ENCODE measurements around the gene PIP4P1.
"Not testable (repeated sequence)": the region's sequence is repeated elsewhere in the genome, so short reads cannot be mapped to it uniquely, and the experiment has no call there.

PIP4P1 gene

DNA sequence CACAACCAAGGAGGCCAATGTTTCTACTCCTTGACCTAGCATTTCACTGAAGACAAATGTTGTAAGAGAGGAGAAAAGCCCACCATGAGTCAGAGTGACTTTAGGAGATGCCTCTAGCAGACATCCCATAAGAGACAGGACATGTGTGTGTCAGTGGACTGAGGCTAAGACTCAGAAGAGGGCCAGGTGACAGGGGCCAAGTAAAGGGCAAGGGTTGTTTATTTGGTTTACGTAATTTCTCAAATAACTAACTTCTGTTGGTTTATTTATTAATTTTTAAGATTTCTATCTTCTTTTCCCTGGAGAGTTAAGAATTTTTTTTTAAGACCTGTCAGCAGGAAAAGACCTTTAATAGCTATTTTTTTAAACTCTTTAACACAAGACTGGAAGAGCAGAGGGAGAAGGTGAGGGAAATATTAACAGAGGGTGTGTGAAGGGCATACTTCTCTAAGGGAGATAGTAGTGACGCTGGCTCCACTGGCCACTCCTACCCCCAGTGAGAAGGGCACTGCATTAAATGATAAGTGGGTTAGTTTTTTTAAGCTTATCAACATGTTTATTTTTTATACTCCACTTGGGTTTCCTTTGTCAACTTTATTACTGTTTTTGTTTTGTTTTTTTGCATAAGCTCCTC is 11.4 kb upstream of the PIP4P1 start:
- DNase-seq: no peak

DNA sequence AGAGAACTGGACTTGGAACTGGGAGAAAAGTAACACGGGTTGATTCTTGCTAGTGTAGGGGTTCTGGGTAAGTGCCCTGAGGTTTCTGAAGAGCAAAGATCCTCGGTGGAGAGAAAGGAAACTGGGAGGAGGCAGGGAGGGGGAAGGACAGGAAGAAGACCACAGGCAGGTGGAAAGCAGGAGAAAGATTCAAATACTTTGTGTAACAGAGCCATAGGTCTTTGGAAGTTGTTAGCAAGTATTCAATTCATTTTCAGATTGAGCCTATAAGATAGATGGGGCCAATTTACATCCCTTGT is 9.3 kb upstream of the PIP4P1 start:
- no peak for DNase-seq

DNA sequence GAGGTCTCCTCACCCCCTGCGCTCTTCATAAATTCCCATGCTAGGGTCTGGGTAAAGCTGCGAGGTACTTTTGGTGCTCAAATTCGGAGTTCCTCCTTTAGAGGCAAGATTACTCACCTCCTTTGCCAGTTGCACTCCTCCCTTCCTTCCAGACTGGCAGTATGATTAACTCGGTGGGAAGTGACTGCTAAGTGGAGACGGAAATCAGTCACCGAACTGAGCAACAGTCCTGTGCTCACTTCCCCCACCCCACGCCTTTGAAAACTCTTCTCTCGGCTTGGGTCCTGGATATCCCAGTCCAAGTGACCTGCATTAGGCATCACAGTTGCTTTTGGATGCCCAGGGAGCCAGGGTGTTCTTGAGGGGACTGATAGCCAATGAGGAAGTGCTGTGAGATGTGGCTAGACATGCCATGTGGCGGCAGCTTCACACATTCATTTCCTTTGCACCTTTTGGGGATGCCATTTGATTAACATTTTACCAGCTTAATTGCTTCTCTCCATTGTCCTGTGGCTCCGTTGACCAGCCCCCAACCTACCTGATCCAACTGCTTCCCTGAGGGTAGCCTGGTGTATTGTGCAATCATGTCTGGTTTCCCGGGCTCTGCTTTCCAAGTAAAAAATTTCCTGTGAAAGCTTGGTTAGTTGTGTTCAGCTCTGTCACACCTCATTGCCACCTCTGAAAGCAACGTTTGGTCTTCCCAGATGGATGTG is 8.8 kb upstream of the PIP4P1 start:
- DNase-seq: peak; percentile 43

DNA sequence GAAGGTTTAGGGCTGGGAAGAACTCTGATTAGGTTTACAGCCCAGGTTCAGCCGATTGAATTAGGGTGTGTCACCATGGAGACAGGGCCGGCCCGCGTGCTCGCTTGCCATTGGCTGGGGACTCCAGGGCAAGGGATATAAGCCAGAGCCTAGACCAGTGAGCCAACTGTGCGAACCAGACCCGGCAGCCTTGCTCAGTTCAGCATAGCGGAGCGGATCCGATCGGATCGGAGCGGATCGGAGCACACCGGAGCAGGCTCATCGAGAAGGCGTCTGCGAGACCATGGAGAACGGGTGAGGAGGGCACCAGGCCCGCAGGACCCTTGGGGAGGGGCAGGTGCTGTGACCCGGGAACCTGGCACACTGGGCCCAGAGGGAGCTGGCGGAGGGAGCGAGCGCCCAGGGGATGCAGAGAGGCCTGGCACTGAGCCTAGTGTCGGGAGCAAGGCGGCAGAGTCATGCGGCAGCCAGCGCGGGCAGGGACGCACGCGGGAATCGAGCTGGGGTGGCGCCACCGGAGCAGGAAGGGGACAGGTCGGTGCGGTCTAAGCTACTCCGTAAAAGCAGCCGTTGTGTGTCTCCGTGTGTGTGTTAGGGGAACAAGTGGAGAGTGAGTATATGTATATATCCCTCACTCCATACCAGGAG is 8.1 kb upstream of the PIP4P1 start, which contains the start of gene PNP:
TSS of gene PNP (plus strand) at position 165 of the 648 bp plus-strand sequence. CDS start at position 284, 119 bp downstream.
- peak; percentile 87 for DNase-seq

DNA sequence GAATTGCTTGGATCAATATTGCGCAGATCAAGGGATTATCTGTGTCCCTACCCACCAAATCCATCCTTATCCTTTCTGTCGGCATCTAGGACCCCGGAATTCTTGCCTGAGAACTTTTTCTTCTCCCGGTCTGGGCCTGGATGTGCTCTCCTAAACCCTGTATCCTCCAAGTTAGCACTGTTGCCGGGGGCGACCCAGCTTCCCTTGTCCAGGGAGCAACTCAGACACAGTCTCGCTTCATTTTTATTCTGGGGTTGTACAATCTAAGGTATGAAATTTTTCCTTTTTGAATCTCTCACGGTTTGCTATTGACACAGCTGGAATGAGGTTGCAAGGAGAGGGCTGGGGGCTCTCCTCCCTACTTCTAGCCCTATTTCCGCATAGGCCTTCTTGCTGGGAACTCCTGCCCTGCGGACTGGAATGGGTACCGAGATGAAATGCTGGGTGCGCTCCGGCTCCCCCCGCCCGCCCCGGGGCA is 7.6 kb upstream of the PIP4P1 start:
- DNase-seq: no peak

DNA sequence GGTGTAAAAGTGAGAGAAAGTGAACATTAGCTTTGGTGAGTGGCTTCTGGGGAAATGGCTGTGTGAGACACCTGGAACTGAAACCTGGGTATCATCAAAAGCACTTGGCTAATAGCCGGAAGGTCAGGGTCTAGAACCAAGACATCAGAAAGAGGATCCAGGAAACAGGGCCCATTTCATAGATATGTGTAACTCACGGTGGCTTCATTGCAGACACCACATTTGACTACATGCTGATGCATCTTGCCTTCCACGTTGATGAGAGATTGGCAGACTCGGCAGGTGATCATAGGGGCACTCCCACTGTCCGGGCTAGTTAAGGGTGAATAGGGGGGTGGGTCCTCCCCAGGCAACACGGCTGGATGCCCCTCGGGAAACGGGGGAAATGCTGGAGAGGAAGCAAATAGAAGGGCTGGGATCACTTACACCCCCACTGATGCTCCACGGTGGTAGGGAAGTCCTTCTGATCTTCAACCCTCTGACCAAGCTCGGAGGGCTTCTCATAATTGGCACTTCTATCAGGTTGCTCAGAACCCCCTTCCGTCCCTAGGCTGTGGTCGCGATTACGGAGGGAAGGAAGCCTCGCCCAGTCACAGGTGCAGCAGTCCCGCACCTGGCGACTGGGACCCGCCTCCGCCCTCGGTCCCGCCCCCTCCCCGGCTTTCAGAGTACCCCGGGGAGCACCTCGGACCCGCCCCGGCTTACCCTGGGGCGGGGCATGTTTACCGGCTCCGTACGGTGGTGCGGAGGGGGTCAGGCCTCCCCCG is 593 bp downstream of the PIP4P1 start:
- peak; percentile 54 for DNase-seq

DNA sequence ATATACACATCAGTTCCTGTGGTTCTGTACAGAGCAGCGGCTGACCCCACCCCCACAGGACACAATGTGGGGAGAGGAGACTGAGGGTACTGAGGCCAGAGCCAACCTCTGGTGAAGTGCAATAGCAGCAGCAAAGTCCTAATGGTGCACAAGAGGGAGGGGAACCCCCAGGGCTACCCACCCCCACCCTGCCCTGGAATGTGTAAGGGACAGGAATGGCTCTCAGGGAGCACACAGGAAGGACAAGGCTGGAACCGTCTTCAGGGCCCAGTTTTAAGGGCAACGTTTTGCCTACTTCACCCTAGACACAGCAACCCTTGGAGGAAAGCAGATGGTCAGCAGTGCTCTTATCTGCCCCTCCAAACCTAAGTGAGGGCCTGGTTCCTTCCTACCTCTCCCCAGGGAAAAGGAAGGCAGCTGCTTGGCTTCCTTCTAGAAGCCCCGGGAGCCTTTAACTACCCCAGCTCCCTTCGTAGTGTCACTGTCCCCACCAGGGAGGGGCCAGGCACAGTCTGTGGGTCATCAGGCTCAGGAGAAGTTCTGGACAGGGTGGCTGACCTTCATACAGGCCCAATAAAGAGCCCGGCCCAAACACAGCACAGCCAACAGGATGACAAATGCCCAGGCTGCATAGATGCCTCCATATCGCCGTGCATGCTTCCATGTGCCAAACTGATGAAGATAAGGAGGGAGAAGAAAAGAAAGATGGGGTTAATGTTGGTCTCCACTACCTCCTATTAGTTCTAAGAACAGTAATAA is 3.0 kb downstream of the PIP4P1 start:
- DNase-seq: no peak

DNA sequence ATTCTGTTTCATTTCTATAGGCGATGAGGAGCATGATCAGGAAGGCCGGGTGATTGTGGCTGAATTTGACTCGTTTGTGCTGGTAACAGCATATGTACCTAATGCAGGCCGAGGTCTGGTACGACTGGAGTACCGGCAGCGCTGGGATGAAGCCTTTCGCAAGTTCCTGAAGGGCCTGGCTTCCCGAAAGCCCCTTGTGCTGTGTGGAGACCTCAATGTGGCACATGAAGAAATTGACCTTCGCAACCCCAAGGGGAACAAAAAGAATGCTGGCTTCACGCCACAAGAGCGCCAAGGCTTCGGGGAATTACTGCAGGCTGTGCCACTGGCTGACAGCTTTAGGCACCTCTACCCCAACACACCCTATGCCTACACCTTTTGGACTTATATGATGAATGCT is 4.3 kb downstream of the PIP4P1 start:
- DNase-seq: no peak

DNA sequence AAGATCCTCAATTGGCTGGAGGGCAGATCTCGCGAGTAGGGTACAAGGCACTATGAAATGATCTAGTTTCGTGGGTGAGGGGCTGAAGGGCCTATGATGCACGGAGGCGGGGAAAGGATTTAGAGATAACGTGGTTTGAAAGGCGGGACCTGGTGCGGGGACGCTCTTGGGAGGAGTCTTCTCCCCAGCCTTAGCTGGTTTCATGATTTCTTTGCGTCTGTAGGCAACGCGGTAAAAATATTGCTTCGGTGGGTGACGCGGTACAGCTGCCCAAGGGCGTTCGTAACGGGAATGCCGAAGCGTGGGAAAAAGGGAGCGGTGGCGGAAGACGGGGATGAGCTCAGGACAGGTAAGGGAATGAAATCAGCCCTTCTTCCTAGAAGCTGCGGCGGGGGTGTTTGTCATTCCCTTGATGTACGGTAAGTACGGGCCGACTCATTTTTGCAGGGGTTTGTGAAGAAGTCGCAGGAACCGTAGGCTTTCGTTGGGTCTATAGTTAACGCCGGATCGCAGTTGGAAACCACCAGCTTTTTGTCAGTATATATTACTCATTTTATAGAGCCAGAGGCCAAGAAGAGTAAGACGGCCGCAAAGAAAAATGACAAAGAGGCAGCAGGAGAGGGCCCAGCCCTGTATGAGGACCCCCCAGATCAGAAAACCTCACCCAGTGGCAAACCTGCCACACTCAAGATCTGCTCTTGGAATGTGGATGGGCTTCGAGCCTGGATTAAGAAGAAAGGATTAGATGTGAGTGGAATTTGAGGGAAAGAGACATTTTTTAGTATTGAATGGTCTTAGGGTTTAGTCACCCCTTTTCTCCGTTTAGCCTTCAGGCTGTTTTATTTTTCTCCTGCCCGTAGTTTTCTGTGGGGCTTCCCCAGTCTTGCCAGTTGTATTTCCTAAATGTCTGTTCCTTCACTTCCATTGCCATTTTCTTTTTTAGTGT is 5.6 kb downstream of the PIP4P1 start:
- DNase-seq: no peak

DNA sequence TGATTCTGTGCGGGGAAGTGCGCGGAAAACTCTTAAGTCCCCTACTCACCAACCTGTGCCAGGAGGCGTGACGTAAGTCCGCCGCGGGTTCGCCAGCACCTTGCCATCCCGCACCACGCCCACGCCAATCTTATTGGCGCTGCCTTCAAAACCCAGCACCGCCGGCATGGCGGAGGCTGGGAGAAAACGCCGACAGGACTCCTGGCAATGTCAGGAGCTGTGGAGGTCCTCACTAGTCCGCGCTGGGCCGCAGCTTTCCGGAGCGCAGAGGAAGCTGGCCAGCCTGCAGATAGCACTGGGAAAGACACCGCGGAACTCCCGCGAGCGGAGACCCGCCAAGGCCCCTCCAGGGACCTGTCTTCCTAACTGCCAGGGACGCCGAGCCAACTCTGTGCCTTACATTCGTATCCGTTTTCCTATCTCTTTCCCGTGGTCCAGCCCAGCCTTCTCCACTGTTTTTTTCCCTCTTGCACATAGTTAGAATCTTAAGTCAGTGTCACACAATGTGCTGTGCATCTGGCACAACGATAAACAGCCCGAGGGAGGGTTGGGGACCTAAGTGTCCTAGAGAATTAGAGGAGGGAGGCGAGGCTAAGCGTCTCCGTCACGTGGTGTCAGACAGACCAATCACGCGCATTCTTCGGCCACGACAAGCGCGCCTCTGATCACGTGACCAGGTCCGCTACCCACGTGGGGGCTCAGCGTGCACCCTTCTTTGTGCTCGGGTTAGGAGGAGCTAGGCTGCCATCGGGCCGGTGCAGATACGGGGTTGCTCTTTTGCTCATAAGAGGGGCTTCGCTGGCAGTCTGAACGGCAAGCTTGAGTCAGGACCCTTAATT is 6.5 kb downstream of the PIP4P1 start, which contains the start of the genes APEX1 and OSGEP:
TSS of gene APEX1 (plus strand) at position 711 of the 839 bp plus-strand sequence. CDS start 420 bp downstream, outside the sequence.
TSS of gene OSGEP (minus strand) at position 297 of the 839 bp plus-strand sequence. CDS start at position 168, 129 bp downstream.
- peak; percentile 95 for DNase-seq

DNA sequence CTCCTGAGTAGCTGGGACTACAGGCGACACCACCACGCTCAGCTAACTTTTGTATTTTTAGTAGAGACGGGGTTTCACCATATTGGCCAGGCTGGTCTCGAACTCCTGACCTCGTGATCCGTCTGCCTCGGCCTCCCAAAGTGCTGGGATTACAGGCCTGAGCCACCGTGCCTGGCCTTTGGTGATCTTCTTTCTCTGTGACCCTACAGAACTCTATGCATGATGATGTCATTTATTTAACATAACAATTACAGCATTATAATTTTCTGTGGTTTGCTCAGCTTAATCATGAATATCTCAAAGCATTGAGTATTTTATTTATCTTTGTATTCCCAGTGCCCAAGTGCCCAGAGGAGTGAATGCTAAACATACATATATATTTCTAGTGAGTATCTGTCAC is 8.4 kb downstream of the PIP4P1 start:
- DNase-seq: not testable (repeated sequence)

DNA sequence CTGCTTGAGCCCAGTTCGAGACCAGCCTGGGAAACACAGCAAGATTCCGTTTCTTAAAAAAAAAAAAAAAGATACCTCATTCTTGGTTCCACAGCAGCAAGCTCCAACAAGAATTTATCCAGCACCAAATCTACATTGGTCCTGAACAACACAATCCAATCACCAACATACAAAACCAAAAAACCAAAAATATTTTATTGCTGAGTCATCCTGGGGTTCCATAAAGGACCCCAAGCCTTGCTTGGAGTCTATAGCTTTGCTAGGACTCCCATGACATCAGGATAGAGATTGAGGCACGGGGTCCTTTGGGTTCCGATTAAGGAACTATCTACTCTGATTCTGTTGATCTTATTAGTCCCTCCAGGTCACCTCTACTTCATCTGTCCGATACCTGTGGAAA is 14.3 kb downstream of the PIP4P1 start:
- no peak for DNase-seq

DNA sequence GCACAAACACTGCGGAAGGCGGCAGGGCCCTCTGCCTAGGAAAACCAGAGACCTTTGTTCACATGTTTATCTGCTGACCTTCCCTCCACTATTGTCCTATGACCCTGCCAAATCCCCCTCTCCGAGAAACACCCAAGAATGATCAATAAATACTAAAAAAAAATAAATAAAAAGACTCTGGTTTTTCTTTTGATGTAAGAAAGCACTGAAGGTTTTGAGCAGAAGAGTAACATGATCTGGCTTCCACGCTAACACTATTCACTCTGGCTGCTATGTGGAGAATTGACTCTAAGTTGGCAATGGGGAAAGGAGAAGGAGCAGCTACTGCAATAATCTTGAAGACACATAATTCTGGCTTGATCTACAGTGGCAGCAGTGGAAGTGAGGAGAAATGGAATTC is 17.6 kb downstream of the PIP4P1 start:
- DNase-seq: not testable (repeated sequence)

DNA sequence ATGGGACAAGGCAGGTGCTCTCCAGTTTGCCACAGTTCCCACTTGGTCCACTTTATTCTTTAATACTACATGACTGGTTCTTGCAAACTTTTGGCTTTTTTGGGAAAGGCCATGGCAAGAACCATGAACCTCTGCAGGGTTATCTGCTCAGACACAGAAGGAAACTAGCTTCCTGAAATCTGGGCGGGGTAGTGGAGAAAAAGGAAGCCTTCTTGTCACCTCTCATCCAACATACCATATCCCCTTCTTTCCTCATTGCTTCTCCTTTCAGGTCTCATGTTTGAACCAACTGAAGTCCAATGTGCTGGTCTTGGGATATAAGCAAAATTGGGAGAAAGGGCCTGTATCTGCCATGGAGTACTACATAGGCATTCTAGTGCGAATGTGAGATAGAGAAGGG is 19.8 kb downstream of the PIP4P1 start:
- DNase-seq: no peak

DNA sequence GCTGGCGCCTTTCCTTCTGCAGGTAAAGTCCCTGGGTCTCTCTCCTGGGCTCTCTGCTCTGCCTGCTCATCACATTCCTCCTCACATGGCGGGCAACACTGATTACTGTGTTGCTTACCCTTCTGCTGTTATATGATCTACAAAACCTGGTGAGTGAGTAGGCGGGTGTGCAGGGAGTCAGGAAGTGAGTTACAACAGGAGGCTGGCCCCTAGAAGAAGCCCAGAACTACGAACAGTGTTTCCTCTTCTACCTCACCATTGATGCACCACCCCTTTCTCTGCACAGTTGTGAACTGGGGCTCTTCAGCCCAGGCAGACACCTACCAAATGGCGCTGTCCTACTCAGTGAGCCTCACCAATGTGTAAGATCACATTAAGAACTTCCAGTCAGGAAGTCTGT is 20.4 kb downstream of the PIP4P1 start:
- DNase-seq: no peak

DNA sequence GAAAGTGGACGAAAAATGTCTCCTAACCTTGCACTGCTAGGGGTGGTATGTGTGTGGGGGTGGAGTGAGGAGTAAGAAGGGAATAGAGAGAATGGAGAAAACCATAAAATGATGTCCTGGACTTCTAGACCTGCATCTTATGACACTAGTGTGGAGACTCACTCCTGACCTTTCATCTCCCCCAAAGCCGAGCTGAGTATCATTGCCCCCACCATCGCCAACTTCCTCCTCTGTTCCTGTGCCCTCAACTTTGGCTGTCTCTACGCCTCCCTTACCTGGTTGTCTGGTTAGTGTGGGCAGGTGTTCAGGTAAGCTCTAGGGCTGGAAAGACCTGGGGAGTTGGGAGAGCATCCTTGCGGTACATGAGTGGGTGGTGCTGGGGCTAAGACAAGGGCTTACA is 20.8 kb downstream of the PIP4P1 start:
- no peak for DNase-seq

DNA sequence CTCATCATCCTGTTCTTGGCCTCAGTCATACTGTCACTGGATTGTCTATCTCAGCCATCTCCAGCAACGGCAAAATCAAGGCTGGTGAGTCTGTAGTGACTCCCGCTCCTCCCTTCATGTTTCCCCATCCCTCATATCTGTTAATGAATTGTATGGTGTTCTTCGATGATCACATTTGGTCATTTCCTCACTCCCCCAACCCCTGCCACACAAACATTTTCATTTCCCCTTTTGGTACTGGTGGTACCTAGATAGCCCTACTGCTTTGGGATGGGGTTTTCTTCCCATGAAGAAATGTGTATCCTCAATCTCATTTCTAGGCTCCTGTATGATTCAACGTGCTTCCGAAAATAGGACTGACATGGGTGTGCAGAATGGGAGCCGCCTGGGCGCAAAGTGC is 22.6 kb downstream of the PIP4P1 start:
- no peak for DNase-seq

DNA sequence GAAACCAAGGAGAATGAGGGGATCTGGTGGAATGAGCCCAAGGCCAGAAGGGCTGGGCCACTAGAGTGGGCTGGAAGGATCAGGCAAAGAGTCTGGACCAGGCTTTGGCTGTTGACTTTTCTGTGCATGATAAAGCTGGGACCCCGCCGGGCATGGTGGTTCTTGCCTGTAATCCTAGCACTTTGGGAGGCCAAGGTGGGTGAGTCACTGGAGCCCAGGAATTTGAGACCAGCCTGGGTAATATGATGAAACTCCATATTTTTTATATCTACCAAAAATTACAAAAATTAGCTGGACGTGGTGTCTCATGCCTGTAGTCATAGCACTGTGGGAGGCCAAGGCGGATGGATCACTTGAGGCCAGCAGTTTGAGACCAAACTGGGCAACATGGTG is 24.9 kb downstream of the PIP4P1 start:
- DNase-seq: no peak

DNA sequence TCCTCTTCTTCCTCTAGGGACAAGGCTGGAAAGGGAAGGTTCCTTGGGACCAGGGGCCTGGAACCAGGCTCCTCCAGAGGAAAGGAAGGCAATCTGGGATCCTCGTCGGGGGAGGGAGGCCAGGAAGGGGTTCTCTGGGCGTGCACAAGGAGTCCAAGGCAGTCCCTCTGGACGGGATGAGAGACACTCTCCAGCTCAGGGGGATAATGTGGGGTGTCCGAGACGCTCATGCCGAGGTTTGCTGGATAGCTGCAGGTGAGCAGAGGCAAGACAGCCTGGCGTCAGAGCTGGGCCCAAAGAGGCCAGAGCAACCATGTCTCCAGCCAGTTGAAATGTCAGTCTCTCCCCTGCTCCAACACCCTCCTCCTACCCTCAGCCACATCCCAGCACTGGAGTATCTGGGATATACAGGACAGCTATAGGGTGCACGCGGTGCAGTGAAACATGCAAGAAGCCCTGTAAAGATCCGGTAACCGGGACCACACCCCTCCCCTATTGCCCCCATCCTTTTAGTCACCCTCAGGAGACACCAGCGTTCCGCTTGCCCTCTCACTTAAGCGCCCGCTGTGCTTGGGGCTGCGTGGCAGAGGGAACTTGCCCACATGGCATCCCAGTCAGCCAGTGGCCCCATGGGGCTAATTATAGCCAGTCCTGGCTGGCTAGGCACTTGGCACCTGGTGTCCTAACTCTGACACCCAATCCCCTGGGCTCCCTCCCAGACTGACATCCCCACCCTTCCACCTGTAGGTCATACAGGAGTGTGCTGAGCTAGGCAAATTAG is 25.5 kb downstream of the PIP4P1 start, which contains the start of gene KLHL33:
TSS of gene KLHL33 (minus strand) at position 585 of the 781 bp plus-strand sequence. CDS start at position 230, 355 bp downstream.
- no peak for DNase-seq

Data from NK-92 treated with Interleukin-12 subunit alpha and Interleukin-12 subunit beta, amount 100 ng/mL, for 24 hours (cell line).